ENCODE data around the gene NACA. TPM values are rescaled to one million over a fixed set of nuclear protein-coding genes. Genes with fewer than 3 reads are reported as not detected.
A peak's percentile ranks its signal among the peaks of the same experiment; 100 is the strongest.
"Not testable (repeated sequence)": the region's sequence is repeated elsewhere in the genome, so short reads cannot be mapped to it uniquely, and the experiment has no call there.

NACA gene
- total RNA-seq, 4 donors from 2014 or later = 1,034 to 1,717 (median 1,154) TPM

- no peaks in the 10 kb centered on the region for H3K36me3 ChIP-seq
- peak; percentile 74 to 77 for DNase-seq
- no peaks in the 10 kb centered on the region for H3K9me3 ChIP-seq
- peaks cover 4 to 7% of the 10 kb centered on the region in 2 donors for H3K4me1 ChIP-seq
- WGBS, 2 donors = 0 to 1% methylated on average over 50 to 56 of the region's 64 CpGs
- peak within 1 kb of the TSS in 2 of 3 donors; percentile 9 to 21 for H3K27ac ChIP-seq
- TF ChIP-seq, protein P1, sequence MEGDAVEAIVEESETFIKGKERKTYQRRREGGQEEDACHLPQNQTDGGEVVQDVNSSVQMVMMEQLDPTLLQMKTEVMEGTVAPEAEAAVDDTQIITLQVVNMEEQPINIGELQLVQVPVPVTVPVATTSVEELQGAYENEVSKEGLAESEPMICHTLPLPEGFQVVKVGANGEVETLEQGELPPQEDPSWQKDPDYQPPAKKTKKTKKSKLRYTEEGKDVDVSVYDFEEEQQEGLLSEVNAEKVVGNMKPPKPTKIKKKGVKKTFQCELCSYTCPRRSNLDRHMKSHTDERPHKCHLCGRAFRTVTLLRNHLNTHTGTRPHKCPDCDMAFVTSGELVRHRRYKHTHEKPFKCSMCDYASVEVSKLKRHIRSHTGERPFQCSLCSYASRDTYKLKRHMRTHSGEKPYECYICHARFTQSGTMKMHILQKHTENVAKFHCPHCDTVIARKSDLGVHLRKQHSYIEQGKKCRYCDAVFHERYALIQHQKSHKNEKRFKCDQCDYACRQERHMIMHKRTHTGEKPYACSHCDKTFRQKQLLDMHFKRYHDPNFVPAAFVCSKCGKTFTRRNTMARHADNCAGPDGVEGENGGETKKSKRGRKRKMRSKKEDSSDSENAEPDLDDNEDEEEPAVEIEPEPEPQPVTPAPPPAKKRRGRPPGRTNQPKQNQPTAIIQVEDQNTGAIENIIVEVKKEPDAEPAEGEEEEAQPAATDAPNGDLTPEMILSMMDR (IDR thresholded peaks at IDR 0.05) = peak in 4 of 6 experiments; percentile 17 to 42 (median 22)
- TF ChIP-seq POLR2A (IDR thresholded peaks at IDR 0.05) = peak in 1 of 2 donors; percentile 27
- H3K4me3 ChIP-seq (replicated peaks in 1 of 3) = peak within 1 kb of the TSS; percentile 18 to 50 (median 33)
- intact Hi-C loops (cut with DNase I) = no loop called here
- no peaks in the 10 kb centered on the region for H3K27me3 ChIP-seq
Observed at GRCh38 chr12:56751712-56752598, 26.9 kb upstream of the NACA start, which contains the start of gene PRIM1. TSS of gene PRIM1 (minus strand) at chr12:56752323. CDS start at chr12:56752298, 25 bp downstream.

DNA sequence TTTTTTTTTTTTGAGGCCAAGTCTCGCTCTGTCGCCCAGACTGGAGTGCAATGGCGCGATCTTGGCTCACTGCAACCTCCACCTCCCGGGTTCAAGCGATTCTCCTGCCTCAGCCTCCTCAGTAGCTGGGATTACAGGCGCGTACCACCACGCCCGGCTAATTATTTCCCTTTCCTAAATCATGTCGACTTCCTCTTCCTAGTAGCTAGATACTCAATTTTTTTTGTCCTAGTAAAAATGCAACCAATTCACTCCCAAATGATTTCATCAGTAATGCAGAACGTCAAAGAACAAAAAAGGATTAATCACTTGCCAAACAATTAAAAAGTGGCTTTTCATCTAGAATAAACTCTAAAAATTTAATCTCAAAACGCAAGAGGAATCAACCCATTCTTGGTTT, 25.5 kb upstream of the NACA start:
- H3K9me3 ChIP-seq; intact Hi-C loops (cut with DNase I): not testable (repeated sequence)

DNA sequence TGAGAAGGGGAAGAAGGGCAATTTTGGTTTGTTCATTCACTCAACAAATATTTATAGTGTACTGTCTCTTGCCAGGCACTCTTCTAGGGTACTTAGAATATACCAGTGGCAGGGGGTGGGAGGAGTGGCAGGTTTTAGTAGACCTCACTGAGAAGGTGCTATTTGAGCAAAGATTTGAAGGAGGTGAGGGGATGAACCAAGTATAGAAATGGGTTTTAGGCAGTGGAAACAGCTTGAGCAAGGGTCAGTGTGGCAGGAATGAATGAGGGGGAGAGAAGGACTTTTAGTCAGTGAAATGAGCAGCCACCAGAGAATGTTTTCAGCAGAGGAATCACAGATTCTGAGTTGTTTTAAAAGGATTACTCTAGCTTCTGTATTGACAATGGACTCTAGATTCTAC, 24.8 kb upstream of the NACA start:
- intact Hi-C loops (cut with DNase I) = no loop called here
- Histone ChIP-seq H3K27ac (no peak overlapping the region), H3K4me1 (peaks cover 4 to 7% of the 10 kb centered on the region in 2 donors), H3K4me3 (replicated peaks in 1 of 3) (no peak overlapping the region), H3K36me3 (no peaks in the 10 kb centered on the region), H3K27me3 (no peaks in the 10 kb centered on the region), H3K9me3 (no peaks in the 10 kb centered on the region)
- TF ChIP-seq, protein P1 (IDR thresholded peaks at IDR 0.05) = no peak
- no peak for TF ChIP-seq POLR2A (IDR thresholded peaks at IDR 0.05)
- DNase-seq = no peak

More for the DNA sequence above, 25.5 kb upstream of the NACA start:
- not testable (repeated sequence) for H3K36me3 ChIP-seq; H3K4me3 ChIP-seq (replicated peaks in 1 of 3); DNase-seq; H3K27ac ChIP-seq; H3K27me3 ChIP-seq; H3K4me1 ChIP-seq
- WGBS, 2 donors = 84 to 92% methylated on average over 13 of the region's 13 CpGs

- no peak overlapping the region for H3K4me3 ChIP-seq (replicated peaks in 1 of 3)
- TF ChIP-seq POLR2A (IDR thresholded peaks at IDR 0.05) = no peak
- TF ChIP-seq, protein P1 (IDR thresholded peaks at IDR 0.05) = no peak
- DNase-seq = no peak
- no peak overlapping the region for H3K27ac ChIP-seq
- WGBS, 2 donors = 78 to 85% methylated on average over 2 of the region's 2 CpGs
- H3K9me3 ChIP-seq = no peaks in the 10 kb centered on the region
- no peaks in the 10 kb centered on the region for H3K36me3 ChIP-seq
- intact Hi-C loops (cut with DNase I) = no loop called here
- no peaks in the 10 kb centered on the region for H3K27me3 ChIP-seq
- peaks cover 4 to 7% of the 10 kb centered on the region in 2 donors for H3K4me1 ChIP-seq
Observed at GRCh38 chr12:56749359-56749758, 24.3 kb upstream of the NACA start.

DNA sequence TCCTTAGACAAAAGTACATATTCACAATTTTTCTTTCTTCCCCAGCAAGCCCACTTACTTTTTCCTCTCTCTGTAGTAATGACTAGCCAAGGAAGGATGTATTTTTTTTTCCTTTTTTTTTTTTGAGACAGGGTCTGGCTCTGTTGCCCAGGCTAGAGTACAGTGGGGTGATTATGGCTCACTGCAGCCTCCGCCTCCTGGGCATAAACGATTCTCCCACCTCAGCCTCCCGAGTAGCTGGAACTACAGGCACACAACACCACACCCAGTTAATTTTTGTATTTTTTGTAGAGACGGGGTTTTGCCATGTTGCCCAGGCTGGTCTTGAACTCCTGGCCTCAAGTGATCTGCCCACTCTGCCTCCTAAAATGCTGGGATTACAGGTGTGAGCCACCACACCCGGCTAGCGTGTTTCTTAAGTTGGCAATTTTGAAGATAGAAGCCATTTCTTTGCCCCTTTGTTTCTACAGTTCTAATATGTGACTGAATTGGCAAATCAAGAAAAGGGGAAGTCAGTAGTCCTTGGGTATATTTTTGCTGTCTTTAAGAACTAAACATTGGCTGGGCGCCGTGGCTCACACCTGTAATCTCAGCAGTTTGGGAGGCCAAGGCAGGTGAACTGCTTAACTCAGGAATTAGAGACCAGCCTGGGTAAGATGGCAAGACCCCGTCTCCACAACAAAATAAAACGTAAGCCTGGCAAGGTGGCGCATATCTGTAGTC, 3.2 kb upstream of the NACA start:
- H3K4me1 ChIP-seq = peaks cover 7 to 11% of the 10 kb centered on the region in 2 donors
- TF ChIP-seq, protein P1 (IDR thresholded peaks at IDR 0.05) = no peak
- no peak for TF ChIP-seq POLR2A (IDR thresholded peaks at IDR 0.05)
- no peak overlapping the region for H3K27ac ChIP-seq
- 95 to 98% methylated on average over 11 of the region's 11 CpGs for WGBS, 2 donors
- DNase-seq = no peak
- no peaks in the 10 kb centered on the region for H3K36me3 ChIP-seq
- no peak overlapping the region for H3K4me3 ChIP-seq (replicated peaks in 1 of 3)
- intact Hi-C loops (cut with DNase I) = loop anchor here (10.0 kb wide), 1 partner anchor 83 kb away; the partner anchor contains the start of gene ATP5F1B
- no peaks in the 10 kb centered on the region for H3K9me3 ChIP-seq
- H3K27me3 ChIP-seq = no peaks in the 10 kb centered on the region

GRCh38 chr12:56726196-56726675, 1.1 kb upstream of the NACA start:
- H3K27me3 ChIP-seq; DNase-seq; H3K4me3 ChIP-seq (replicated peaks in 1 of 3); H3K9me3 ChIP-seq; H3K36me3 ChIP-seq: not testable (repeated sequence)
- 91 to 95% methylated on average over 15 of the region's 15 CpGs for WGBS, 2 donors
- intact Hi-C loops (cut with DNase I) = loop anchor here (10.0 kb wide), 1 partner anchor 81 kb away; the partner anchor contains the start of gene ATP5F1B
- peaks cover 28 to 32% of the 10 kb centered on the region in 2 donors for H3K4me1 ChIP-seq
- H3K27ac ChIP-seq = peak overlapping the region in 2 of 3 donors; percentile 95 to 97

Measured in thyroid gland (tissue), 4 donors.